C4-2B (cell line): Measurements from ENCODE around the gene PCNX3.

Experiments
- ZFX ChIP-seq: fragments of 450-650 bp; IDR thresholded peaks from 2 replicates; pipeline ENCODE4 v1.6.1; 2017
- TF ChIP-seq, protein P1 (sequence below): fragments of 450-650 bp; conservative IDR thresholded peaks from 2 replicates; pipeline ENCODE4 v1.5.1; 2017; ENCODE audit warnings: mild to moderate bottlenecking

DNA sequence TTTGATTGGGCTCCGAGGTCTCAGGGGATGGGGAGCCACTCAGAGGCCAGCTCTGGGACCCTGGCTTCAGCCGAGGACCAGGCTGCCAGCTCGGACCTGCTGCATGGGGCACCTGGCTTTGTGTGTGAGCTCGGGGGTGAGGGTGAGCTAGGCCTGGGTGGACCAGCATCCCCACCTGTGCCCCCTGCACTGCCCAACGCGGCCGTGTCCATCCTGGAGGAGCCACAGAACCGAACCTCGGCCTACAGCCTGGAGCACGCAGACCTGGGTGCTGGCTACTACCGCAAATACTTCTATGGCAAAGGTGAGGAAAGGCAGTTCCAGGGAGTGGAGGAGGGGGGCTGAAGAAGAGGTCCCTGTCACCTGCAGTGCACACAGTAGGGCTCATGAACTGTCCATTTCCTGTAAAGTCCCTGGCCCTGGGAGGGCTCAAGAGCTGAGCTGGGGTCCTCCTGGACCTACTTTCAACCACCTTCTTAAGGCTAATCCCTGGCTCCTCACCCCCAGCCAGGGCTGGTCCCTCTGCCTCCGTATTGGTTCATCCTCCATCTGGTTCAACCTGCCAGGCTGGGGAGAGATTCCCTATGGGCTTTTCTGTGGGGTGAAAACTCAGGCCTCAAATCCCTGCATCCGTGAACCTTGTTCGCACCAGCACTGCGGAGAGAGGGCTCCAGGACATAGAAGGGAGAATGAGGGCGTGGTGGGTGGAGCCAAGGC, 25.9 kb downstream of the PCNX3 start:
- TF ChIP-seq, protein P1, sequence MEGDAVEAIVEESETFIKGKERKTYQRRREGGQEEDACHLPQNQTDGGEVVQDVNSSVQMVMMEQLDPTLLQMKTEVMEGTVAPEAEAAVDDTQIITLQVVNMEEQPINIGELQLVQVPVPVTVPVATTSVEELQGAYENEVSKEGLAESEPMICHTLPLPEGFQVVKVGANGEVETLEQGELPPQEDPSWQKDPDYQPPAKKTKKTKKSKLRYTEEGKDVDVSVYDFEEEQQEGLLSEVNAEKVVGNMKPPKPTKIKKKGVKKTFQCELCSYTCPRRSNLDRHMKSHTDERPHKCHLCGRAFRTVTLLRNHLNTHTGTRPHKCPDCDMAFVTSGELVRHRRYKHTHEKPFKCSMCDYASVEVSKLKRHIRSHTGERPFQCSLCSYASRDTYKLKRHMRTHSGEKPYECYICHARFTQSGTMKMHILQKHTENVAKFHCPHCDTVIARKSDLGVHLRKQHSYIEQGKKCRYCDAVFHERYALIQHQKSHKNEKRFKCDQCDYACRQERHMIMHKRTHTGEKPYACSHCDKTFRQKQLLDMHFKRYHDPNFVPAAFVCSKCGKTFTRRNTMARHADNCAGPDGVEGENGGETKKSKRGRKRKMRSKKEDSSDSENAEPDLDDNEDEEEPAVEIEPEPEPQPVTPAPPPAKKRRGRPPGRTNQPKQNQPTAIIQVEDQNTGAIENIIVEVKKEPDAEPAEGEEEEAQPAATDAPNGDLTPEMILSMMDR, result no peak
- no peak for TF ChIP-seq ZFX
